Liver (tissue), 3 donors: ENCODE measurements around the gene GOLT1B.

Source experiments
- ATF3 ChIP-seq: IDR thresholded peaks from 2 replicates; pipeline ENCODE4 v1.6.1; 2016; ENCODE audit warnings: antibody characterized with exemption
- CTCF ChIP-seq: fragments of 150-350 bp; IDR thresholded peaks from 2 replicates; pipeline ENCODE4 v1.5.1; 2017; ENCODE audit warnings: improper control_type of control experiment, low read depth, low read length; ENCODE audit not compliant: missing input control
- EGR1 ChIP-seq, 2 donors: IDR thresholded peaks; 2 replicates each; pipeline ENCODE4 v1.6.1; 2016 to 2018; ENCODE audit warnings: antibody characterized with exemption in 2 of 2, low read depth in 2 of 2
- REST ChIP-seq: IDR thresholded peaks from 2 replicates; pipeline ENCODE4 v1.6.1; 2016; ENCODE audit warnings: antibody characterized with exemption, mild to moderate bottlenecking
- YY1 ChIP-seq: IDR thresholded peaks from 2 replicates; pipeline ENCODE4 v1.6.1; 2016; ENCODE audit warnings: antibody characterized with exemption, mild to moderate bottlenecking
- donor health status: healthy.
- donor health status: healthy.

- TF ChIP-seq CTCF = no peak
- no peak for TF ChIP-seq EGR1 (IDR thresholded peaks at IDR 0.05; ENCODE audit: low read depth in 2 of 2)
- TF ChIP-seq ATF3 = no peak
- TF ChIP-seq YY1 = no peak
- no peak for TF ChIP-seq REST
Measured at GRCh38 chr12:21543151-21543550, 41.6 kb downstream of the GOLT1B start.
